KMS-11 (cell line): ENCODE data around the gene LCA5.

Experiments
- H2AFZ ChIP-seq: fragments of 200-600 bp; sonication (generic); 2 replicates; pipeline ENCODE4 v1.6.1; 2016; ENCODE audit warnings: antibody characterized with exemption, mixed run types, low read depth
- H3K27ac ChIP-seq: fragments of 200-600 bp; sonication (generic); 2 replicates; pipeline ENCODE4 v1.6.1; 2016; ENCODE audit warnings: mild to moderate bottlenecking, mixed run types
- H3K27me3 ChIP-seq: fragments of 200-600 bp; sonication (generic); 2 replicates; pipeline ENCODE4 v1.6.1; 2017; ENCODE audit warnings: mild to moderate bottlenecking, low read depth, mixed run types, moderate library complexity; ENCODE audit not compliant: insufficient read depth
- H3K36me3 ChIP-seq: fragments of 200-600 bp; sonication (generic); 2 replicates; pipeline ENCODE4 v1.6.1; 2017; ENCODE audit warnings: mild to moderate bottlenecking, mixed run types; ENCODE audit not compliant: insufficient read depth
- H3K4me1 ChIP-seq: fragments of 200-600 bp; sonication (generic); 2 replicates; pipeline ENCODE4 v1.6.1; 2016; ENCODE audit warnings: mild to moderate bottlenecking, low read depth, mixed run types; ENCODE audit not compliant: poor library complexity, severe bottlenecking
- H3K4me2 ChIP-seq: fragments of 200-600 bp; sonication (generic); 2 replicates; pipeline ENCODE4 v1.7.0; 2016; ENCODE audit warnings: mild to moderate bottlenecking, mixed run types
- H3K4me3 ChIP-seq: fragments of 200-600 bp; sonication (generic); IDR thresholded peaks from 2 replicates; pipeline ENCODE4 v1.6.1; 2017; ENCODE audit warnings: low read depth, low read length, mixed read lengths; ENCODE audit not compliant: insufficient read depth
- H3K79me2 ChIP-seq: fragments of 200-600 bp; sonication (generic); 2 replicates; pipeline ENCODE4 v1.6.1; 2016; ENCODE audit warnings: low read depth, mixed run types; ENCODE audit not compliant: insufficient read depth
- H3K9ac ChIP-seq: fragments of 200-600 bp; sonication (generic); 2 replicates; pipeline ENCODE4 v1.6.1; 2016; ENCODE audit warnings: mild to moderate bottlenecking, mixed run types
- H4K20me1 ChIP-seq: fragments of 200-600 bp; sonication (generic); 2 replicates; pipeline ENCODE4 v1.6.1; 2016; ENCODE audit warnings: mild to moderate bottlenecking, mixed run types; ENCODE audit not compliant: insufficient read depth
- TF ChIP-seq, protein P1 (sequence below): fragments of 200-600 bp; sonication (generic); conservative IDR thresholded peaks from 2 replicates; pipeline ENCODE4 v1.6.1; 2017; ENCODE audit warnings: low read depth, mild to moderate bottlenecking, antibody characterized with exemption, low read length, moderate library complexity, mixed read lengths

The LCA5 gene

DNA sequence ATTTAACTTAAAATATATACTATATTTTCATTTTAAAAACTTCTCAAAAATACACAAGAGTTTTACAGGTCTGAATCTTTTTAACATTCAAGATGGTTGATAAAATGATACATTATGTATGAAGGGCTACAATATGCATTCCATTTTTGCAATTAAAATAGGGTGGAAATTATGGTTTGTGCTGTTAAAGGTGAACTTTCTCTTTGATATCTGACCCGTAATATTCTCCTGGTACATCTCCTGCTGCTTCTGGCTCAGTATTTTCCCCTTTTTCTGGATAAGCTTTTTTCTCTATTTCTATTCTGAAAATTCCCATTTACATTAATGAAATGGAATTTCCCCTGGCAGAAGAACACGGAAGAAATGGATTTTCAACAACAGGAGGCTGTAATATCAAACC lies 27.4 kb upstream of the LCA5 start:
- no peaks in the 10 kb centered on the region for H4K20me1 ChIP-seq
- no peaks in the 10 kb centered on the region for H3K27me3 ChIP-seq
- H3K4me3 ChIP-seq = no peak overlapping the region
- H3K79me2 ChIP-seq = no peaks in the 10 kb centered on the region
- no peaks in the 10 kb centered on the region for H3K4me1 ChIP-seq
- H3K36me3 ChIP-seq = no peaks in the 10 kb centered on the region
- H3K4me2 ChIP-seq = no peak overlapping the region
- H3K9ac ChIP-seq = no peak overlapping the region
- TF ChIP-seq, protein P1, sequence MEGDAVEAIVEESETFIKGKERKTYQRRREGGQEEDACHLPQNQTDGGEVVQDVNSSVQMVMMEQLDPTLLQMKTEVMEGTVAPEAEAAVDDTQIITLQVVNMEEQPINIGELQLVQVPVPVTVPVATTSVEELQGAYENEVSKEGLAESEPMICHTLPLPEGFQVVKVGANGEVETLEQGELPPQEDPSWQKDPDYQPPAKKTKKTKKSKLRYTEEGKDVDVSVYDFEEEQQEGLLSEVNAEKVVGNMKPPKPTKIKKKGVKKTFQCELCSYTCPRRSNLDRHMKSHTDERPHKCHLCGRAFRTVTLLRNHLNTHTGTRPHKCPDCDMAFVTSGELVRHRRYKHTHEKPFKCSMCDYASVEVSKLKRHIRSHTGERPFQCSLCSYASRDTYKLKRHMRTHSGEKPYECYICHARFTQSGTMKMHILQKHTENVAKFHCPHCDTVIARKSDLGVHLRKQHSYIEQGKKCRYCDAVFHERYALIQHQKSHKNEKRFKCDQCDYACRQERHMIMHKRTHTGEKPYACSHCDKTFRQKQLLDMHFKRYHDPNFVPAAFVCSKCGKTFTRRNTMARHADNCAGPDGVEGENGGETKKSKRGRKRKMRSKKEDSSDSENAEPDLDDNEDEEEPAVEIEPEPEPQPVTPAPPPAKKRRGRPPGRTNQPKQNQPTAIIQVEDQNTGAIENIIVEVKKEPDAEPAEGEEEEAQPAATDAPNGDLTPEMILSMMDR = no peak
- H2AFZ ChIP-seq = no peak overlapping the region
- H3K27ac ChIP-seq = no peak overlapping the region

DNA sequence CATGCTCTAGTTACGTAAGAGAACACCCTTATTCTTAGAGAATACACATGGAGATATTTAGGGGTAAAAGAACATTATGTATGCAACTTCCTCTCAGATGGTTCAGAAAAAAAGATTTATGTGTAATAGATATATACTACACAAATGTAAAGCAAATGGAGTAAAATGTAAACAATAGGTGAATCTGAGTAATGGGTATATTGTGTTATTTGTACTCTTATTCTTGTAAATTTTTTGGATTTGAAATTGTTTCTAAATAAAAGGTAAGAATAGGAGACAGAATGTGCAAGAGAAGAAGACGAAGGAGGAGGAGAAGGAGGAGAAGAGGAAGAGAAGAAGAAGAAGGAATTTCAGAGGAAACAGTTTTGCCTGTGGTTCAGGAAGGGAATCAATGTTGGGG lies 22.5 kb upstream of the LCA5 start:
- Histone ChIP-seq H3K79me2 (no peaks in the 10 kb centered on the region), H3K4me1 (no peaks in the 10 kb centered on the region), H3K27me3 (no peaks in the 10 kb centered on the region), H3K4me3 (no peak overlapping the region), H3K36me3 (no peaks in the 10 kb centered on the region), H3K4me2 (no peak overlapping the region), H2AFZ (no peak overlapping the region), H3K27ac (no peak overlapping the region), H4K20me1 (no peaks in the 10 kb centered on the region), H3K9ac (no peak overlapping the region)
- TF ChIP-seq, protein P1 = no peak

DNA sequence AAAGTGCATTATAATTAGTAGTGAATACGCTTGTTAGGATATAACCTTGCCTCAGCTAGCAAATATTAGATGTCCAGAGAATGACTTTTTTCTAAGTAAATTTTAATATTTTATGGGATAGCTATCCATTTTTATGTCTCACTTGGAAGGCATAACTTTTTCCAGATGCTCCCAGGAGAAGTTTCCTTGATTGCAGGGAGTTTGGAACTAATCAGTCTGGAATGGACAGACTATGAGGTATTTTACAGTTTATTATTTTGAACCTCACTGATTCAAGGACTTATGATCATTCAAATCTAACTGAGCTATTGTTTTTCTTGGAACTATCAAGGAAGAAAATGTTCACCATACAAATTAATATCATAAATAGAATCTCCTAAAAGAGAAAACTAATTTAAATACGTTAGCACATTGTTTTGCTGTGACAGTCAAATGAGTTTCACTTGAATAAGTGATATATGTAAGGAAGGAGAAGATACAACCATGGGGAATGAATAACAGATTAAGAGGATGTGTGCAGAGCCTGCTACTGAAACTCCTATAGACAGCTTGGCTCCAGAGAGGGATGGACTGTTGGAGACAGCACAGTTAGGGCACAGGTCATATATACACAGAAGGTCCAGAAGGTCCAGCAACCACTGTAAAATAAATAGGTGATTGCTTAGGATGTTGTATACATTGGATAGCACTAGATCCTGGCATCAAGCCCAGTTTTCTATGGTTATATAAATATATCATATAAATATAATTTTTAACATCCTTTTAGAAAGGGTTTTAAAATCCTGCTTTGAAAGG lies 20.6 kb upstream of the LCA5 start:
- no peaks in the 10 kb centered on the region for H3K36me3 ChIP-seq
- no peaks in the 10 kb centered on the region for H4K20me1 ChIP-seq
- no peaks in the 10 kb centered on the region for H3K79me2 ChIP-seq
- TF ChIP-seq, protein P1 = no peak
- no peak overlapping the region for H3K27ac ChIP-seq
- no peaks in the 10 kb centered on the region for H3K27me3 ChIP-seq
- H3K4me2 ChIP-seq = no peak overlapping the region
- H2AFZ ChIP-seq = no peak overlapping the region
- no peak overlapping the region for H3K9ac ChIP-seq
- no peaks in the 10 kb centered on the region for H3K4me1 ChIP-seq
- H3K4me3 ChIP-seq = no peak overlapping the region

DNA sequence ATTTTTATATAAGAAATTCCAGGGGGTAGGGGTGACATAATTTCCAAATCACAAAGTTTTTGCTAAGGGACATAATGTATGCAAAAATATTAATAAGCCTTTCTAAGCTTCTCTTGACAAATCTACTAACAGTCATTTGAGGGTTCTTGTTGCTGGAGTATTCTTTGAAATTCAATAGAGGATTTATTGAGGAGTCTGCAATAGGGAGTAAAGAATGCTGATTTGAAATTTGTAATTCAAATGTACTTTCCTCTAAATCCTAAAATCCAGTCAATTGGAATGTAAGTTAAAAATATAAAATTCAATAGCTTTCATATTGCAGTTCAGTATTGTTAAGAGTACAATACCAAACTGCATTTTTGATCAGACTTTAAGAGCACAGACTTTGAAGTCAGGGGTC lies 17.1 kb upstream of the LCA5 start:
- Histone ChIP-seq H3K36me3 (no peaks in the 10 kb centered on the region), H3K79me2 (no peaks in the 10 kb centered on the region), H3K4me2 (no peak overlapping the region), H3K27ac (no peak overlapping the region), H2AFZ (no peak overlapping the region), H3K4me1 (no peaks in the 10 kb centered on the region), H3K4me3 (no peak overlapping the region), H4K20me1 (no peaks in the 10 kb centered on the region), H3K27me3 (no peaks in the 10 kb centered on the region), H3K9ac (no peak overlapping the region)
- TF ChIP-seq, protein P1 = no peak
